DND-41 (cell line): ENCODE results near the gene CACNB4.

Experiments
- EZH2 ChIP-seq: IDR thresholded peaks from 3 replicates; pipeline ENCODE4 v1.6.1; 2012; ENCODE audit warnings: borderline replicate concordance, low read depth, mild to moderate bottlenecking, moderate library complexity, low read length, inconsistent platforms; ENCODE audit not compliant: severe bottlenecking
- TF ChIP-seq, protein P1 (sequence below): IDR thresholded peaks from 2 replicates; pipeline ENCODE4 v1.5.1; 2012; ENCODE audit warnings: borderline replicate concordance, low read length, moderate library complexity, mild to moderate bottlenecking; ENCODE audit not compliant: poor library complexity, severe bottlenecking; ENCODE audit errors: extremely low read depth

DNA sequence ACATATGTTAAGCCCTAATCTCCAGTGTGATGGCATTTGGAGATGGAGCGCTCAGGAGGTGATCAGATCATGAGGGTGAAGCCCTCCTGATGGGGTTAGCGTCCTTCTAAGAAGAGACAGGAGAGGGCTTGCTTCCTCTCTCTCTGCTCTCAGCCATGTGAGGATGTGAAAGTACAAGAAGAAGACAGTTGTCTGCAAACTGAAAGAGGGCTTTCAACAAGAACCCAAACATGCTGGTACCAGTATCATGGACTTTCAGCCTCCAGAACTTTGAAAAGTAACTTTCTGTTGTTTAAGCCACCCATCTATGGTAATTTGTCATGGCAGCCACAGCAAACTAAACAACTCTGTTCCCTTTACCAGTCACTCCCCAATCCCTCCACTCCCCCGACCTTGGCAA lies 47.4 kb downstream of the CACNB4 start:
- TF ChIP-seq, protein P1, sequence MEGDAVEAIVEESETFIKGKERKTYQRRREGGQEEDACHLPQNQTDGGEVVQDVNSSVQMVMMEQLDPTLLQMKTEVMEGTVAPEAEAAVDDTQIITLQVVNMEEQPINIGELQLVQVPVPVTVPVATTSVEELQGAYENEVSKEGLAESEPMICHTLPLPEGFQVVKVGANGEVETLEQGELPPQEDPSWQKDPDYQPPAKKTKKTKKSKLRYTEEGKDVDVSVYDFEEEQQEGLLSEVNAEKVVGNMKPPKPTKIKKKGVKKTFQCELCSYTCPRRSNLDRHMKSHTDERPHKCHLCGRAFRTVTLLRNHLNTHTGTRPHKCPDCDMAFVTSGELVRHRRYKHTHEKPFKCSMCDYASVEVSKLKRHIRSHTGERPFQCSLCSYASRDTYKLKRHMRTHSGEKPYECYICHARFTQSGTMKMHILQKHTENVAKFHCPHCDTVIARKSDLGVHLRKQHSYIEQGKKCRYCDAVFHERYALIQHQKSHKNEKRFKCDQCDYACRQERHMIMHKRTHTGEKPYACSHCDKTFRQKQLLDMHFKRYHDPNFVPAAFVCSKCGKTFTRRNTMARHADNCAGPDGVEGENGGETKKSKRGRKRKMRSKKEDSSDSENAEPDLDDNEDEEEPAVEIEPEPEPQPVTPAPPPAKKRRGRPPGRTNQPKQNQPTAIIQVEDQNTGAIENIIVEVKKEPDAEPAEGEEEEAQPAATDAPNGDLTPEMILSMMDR = no peak
- no peak for TF ChIP-seq EZH2
